K562 (cell line): ENCODE measurements around the gene GNAL. TPM values are rescaled to one million over a fixed set of nuclear protein-coding genes. Genes with fewer than 3 reads are reported as not detected.

Experiments
- ARID3A ChIP-seq: IDR thresholded peaks from 2 replicates; pipeline ENCODE4 v1.6.1; 2012; ENCODE audit warnings: low read depth, low read length, improper control_type of control experiment, borderline replicate concordance
- CBX5 ChIP-seq: IDR thresholded peaks from 2 replicates; pipeline ENCODE4 v1.6.1; 2014; ENCODE audit warnings: low read depth, borderline replicate concordance
- CREBBP ChIP-seq: IDR thresholded peaks from one replicate; pipeline ENCODE4 v1.6.1; 2012; ENCODE audit warnings: low read depth, mild to moderate bottlenecking, control low read depth, inconsistent platforms, low read length
- EHMT2 ChIP-seq: fragments of 450-650 bp; IDR thresholded peaks from 2 replicates; pipeline ENCODE4 v1.6.1; 2018; ENCODE audit warnings: antibody characterized with exemption
- HNRNPLL ChIP-seq: fragments of 200-400 bp; formaldehyde crosslinking; IDR thresholded peaks from 2 replicates; pipeline ENCODE4 v1.6.1; 2017; ENCODE audit warnings: low read length, low read depth, mild to moderate bottlenecking; ENCODE audit not compliant: poor library complexity, severe bottlenecking
- MITF ChIP-seq: IDR thresholded peaks from 2 replicates; pipeline ENCODE4 v1.6.1; 2014; ENCODE audit warnings: antibody characterized with exemption
- NFIX ChIP-seq: fragments of 250-450 bp; sonication (Bioruptor Pico); IDR thresholded peaks from 2 replicates; pipeline ENCODE4 v1.4.0; 2020; ENCODE audit warnings: low read depth, mild to moderate bottlenecking, moderate library complexity
- NFYB ChIP-seq: IDR thresholded peaks from 2 replicates; pipeline ENCODE4 v1.6.1; 2011; ENCODE audit warnings: mild to moderate bottlenecking, moderate library complexity; ENCODE audit not compliant: insufficient read length; ENCODE audit errors: extremely low read depth
- PHB ChIP-seq: fragments of 250-450 bp; sonication (Bioruptor Pico); IDR thresholded peaks from 2 replicates; pipeline ENCODE4 v1.5.0; 2021
- RHOXF2B ChIP-seq: fragments of 250-450 bp; sonication (Bioruptor Pico); conservative IDR thresholded peaks from 2 replicates; pipeline ENCODE4 v1.5.1; 2021
- SIN3A ChIP-seq, 2 experiments: fragments of 150-350 bp in 1 of 2; IDR thresholded peaks; 2 replicates each; pipeline ENCODE4 v1.6.1; 2011 to 2016; ENCODE audit warnings: borderline replicate concordance in 2 of 2, low read depth in 2 of 2, low read length in 2 of 2, mild to moderate bottlenecking in 2 of 2, moderate library complexity in 2 of 2; ENCODE audit not compliant: control insufficient read depth in 1 of 2
- SMARCB1 ChIP-seq: IDR thresholded peaks from 2 replicates; pipeline ENCODE4 v1.6.1; 2011; ENCODE audit warnings: improper control_type of control experiment, low read depth; ENCODE audit not compliant: insufficient read length
- SUPT5H ChIP-seq: fragments of 450-650 bp; IDR thresholded peaks from 2 replicates; pipeline ENCODE4 v1.6.1; 2016
- TAF1 ChIP-seq: IDR thresholded peaks from 2 replicates; pipeline ENCODE4 v1.6.1; 2011; ENCODE audit warnings: mild to moderate bottlenecking, low read length, moderate library complexity; ENCODE audit not compliant: insufficient read depth, control insufficient read depth, severe bottlenecking; ENCODE audit errors: extremely low read depth
- TCF7L2 ChIP-seq: fragments of 150-350 bp; IDR thresholded peaks from 2 replicates; pipeline ENCODE4 v1.6.1; 2016; ENCODE audit warnings: low read depth, mild to moderate bottlenecking, low read length, moderate library complexity
- TOE1 ChIP-seq, 2 experiments: fragments of 450-650 bp in 1 of 2; sonication (generic) in 1 of 2; formaldehyde crosslinking in 1 of 2; IDR thresholded peaks; 2 replicates each; pipeline versions ENCODE4 v1.7.1 to v1.8.0; 2016 to 2022; ENCODE audit warnings: borderline replicate concordance in 2 of 2, mild to moderate bottlenecking in 2 of 2, antibody characterized with exemption in 1 of 2, inconsistent platforms in 1 of 2, low read depth in 1 of 2, missing genetic modification reagents in 1 of 2, moderate library complexity in 1 of 2
- ZBTB5 ChIP-seq: fragments of 450-650 bp; IDR thresholded peaks from 2 replicates; pipeline ENCODE4 v1.6.1; 2017; ENCODE audit warnings: antibody characterized with exemption
- ZC3H11A ChIP-seq: IDR thresholded peaks from 2 replicates; pipeline ENCODE4 v1.6.1; 2012; ENCODE audit warnings: low read depth, low read length, improper control_type of control experiment
- ZC3H8 ChIP-seq: fragments of 450-650 bp; IDR thresholded peaks from 2 replicates; pipeline ENCODE4 v1.6.1; 2017
- ZEB2 ChIP-seq: fragments of 450-650 bp; IDR thresholded peaks from 2 replicates; pipeline ENCODE4 v1.6.1; 2016
- ZNF134 ChIP-seq: fragments of 250-450 bp; sonication (Bioruptor Pico); conservative IDR thresholded peaks from 2 replicates; pipeline ENCODE4 v1.4.0; 2020
- ZNF217 ChIP-seq: sonication (generic); formaldehyde crosslinking; IDR thresholded peaks from 2 replicates; pipeline ENCODE4 v1.8.0; 2022; ENCODE audit warnings: mild to moderate bottlenecking, missing genetic modification reagents
- ZNF511 ChIP-seq: sonication (generic); formaldehyde crosslinking; IDR thresholded peaks from 2 replicates; pipeline ENCODE4 v1.8.0; 2022; ENCODE audit warnings: mild to moderate bottlenecking, missing genetic modification reagents
- ZNF778 ChIP-seq: fragments of 450-650 bp; formaldehyde crosslinking; IDR thresholded peaks from 2 replicates; pipeline ENCODE4 v1.4.0; 2020; ENCODE audit warnings: mild to moderate bottlenecking, moderate library complexity
- polyA plus RNA-seq, 8 experiments: library from polyadenylated mRNA; depleted of rRNA in 4 of 8; stranded (reverse) in 5 of 8; unstranded in 3 of 8; fragments of >200 nt; fragmentation: Nextera tagmentation in 2 of 8; fragmentation: Illumina TruSeq in 1 of 8; extraction: Ambion mirVana in 2 of 8; extraction: Trizol in 1 of 8; gene quantifications; 2 replicates each; pipeline versions ENCODE4 v1.2.1 to v1.2.3, GENCODE V29; 2011 to 2014; ENCODE audit warnings: inconsistent platforms in 1 of 8, missing spikeins in 1 of 8
- total RNA-seq, 7 experiments: library from RNA; depleted of rRNA in 6 of 7; stranded (reverse); fragments of >200 nt in 6 of 7; fragmentation: Illumina TruSeq in 2 of 7; extraction: Trizol in 2 of 7; gene quantifications; 2 replicates each; pipeline versions ENCODE4 v1.2.1 to v1.2.3, GENCODE V29; 2011 to 2021; ENCODE audit warnings: low replicate concordance in 1 of 7

Gene GNAL
- total and polyA plus RNA-seq, 9 of the 15 experiments (the other 6 are each of a cell fraction or from before 2014, with no cell fraction given) = under 0.01 to 0.10 (median 0.01) TPM; not detected in 5

GRCh38 chr18:11859903-11860407, 170.9 kb downstream of the GNAL start (continued):
- no peak for TF ChIP-seq ARID3A
- TF ChIP-seq ZC3H8 = no peak
- no peak for TF ChIP-seq TOE1 (IDR thresholded peaks at IDR 0.05; ENCODE audit: borderline replicate concordance)
- TF ChIP-seq TOE1 (CRISPR knock-in tag; IDR thresholded peaks at IDR 0.05; ENCODE audit: borderline replicate concordance, low read depth) = no peak
- TF ChIP-seq TCF7L2 = no peak
- peak; percentile 78; the same call in 1 of the 2 replicates for TF ChIP-seq EHMT2
- TF ChIP-seq TAF1 = no peak
- TF ChIP-seq ZNF134 (CRISPR knock-in tag) = no peak
- TF ChIP-seq ZNF217 (CRISPR knock-in tag) = no peak
- no peak for TF ChIP-seq MITF
- TF ChIP-seq CBX5 = no peak
- no peak for TF ChIP-seq ZEB2
- TF ChIP-seq SIN3A (IDR thresholded peaks at IDR 0.05; ENCODE audit: borderline replicate concordance in 2 of 2, control insufficient read depth in 1 of 2, low read depth in 2 of 2, low read length in 2 of 2) = no peak
- TF ChIP-seq SUPT5H = no peak
- no peak for TF ChIP-seq ZNF778 (CRISPR knock-in tag)
- no peak for TF ChIP-seq ZNF511 (CRISPR knock-in tag)
- TF ChIP-seq SMARCB1 = no peak
- TF ChIP-seq NFIX (CRISPR knock-in tag) = no peak
- no peak for TF ChIP-seq HNRNPLL
- no peak for TF ChIP-seq ZBTB5
- no peak for TF ChIP-seq ZC3H11A
- TF ChIP-seq PHB (CRISPR knock-in tag) = no peak
- TF ChIP-seq CREBBP = no peak
- no peak for TF ChIP-seq RHOXF2B (CRISPR knock-in tag)
- TF ChIP-seq NFYB = no peak
